MG63 (cell line): ENCODE results near the gene KCNA10. TPM values are rescaled to one million over a fixed set of nuclear protein-coding genes. Genes with fewer than 3 reads are reported as not detected.
A peak's percentile ranks its signal among the peaks of the same experiment; 100 is the strongest.

Experiments
- DNase-seq: peaks from one replicate; pipeline ENCODE4 v3.0.0-alpha.2; 2020
- H3K27me3 ChIP-seq: fragments of 250-450 bp; sonication (Bioruptor Pico); 2 replicates; pipeline ENCODE4 v1.5.1; 2020; ENCODE audit warnings: mild to moderate bottlenecking, moderate library complexity
- H3K36me3 ChIP-seq: fragments of 250-450 bp; sonication (Bioruptor Pico); 2 replicates; pipeline ENCODE4 v1.5.1; 2020; ENCODE audit warnings: mild to moderate bottlenecking, moderate library complexity
- H3K4me3 ChIP-seq: fragments of 250-450 bp; sonication (Bioruptor Pico); 2 replicates; pipeline ENCODE4 v1.5.1; 2020; ENCODE audit warnings: mild to moderate bottlenecking, moderate library complexity
- H3K9me3 ChIP-seq: fragments of 250-450 bp; sonication (Bioruptor Pico); 2 replicates; pipeline ENCODE4 v1.5.1; 2020; ENCODE audit warnings: mild to moderate bottlenecking, moderate library complexity
- total RNA-seq: library from RNA; depleted of rRNA; stranded (reverse); fragments of >200 nt; shearing (Covaris generic); gene quantifications from 2 replicates; pipeline ENCODE4 v1.2.3, GENCODE V29; 2014; ENCODE audit warnings: low replicate concordance

The KCNA10 gene
- total RNA-seq, 1 experiment from 2014 or later = not detected

- no peaks in the 10 kb centered on the region for H3K9me3 ChIP-seq
- peaks cover 6% of the 10 kb centered on the region for H3K27me3 ChIP-seq
- no peak for DNase-seq
These were observed 23.0 kb upstream of the KCNA10 start for GRCh38 chr1:110541906-110542395.

DNA sequence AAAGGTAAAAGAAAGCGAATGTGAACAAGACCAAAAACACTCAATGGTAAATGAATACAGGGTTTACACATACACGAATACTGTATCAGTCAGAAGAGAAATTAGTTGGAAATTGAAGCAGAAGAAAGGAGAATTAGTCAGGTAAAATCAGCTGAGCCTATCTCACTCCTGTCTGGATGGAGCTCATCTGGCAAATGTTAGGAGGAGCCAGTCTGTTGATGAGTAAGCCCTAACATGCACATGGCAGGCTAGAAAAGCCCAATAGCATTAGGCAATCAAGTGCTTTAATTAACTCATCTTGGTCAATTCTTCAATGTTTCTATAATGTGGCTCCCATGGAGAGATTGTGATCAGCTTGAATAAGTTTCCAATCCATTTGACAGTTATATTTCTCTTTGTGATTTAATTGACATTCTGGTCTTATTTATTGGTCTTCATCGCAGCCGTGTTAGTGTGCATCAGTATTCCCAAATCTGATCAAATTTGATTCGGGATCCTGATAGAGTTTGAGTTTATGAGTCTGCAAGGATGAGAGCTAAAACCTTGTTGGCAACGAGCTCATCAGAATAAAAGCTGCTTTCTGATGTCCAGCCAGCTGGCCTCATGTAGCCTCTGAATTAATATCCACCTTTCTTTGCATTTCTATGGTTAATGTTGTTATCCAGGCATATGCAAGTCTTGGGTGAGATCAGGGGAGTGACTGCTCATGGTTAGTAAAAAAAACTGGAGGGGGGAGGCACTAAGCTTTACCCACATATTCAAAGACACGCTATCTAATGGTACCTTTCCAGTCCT is 22.1 kb upstream of the KCNA10 start:
- H3K27me3 ChIP-seq = peaks cover 6% of the 10 kb centered on the region
- H3K9me3 ChIP-seq = no peaks in the 10 kb centered on the region
- DNase-seq = no peak
- no peaks in the 10 kb centered on the region for H3K36me3 ChIP-seq
- no peak overlapping the region for H3K4me3 ChIP-seq

More at GRCh38 chr1:110541906-110542395, 23.0 kb upstream of the KCNA10 start:
- no peaks in the 10 kb centered on the region for H3K36me3 ChIP-seq
- H3K4me3 ChIP-seq = no peak overlapping the region

DNA sequence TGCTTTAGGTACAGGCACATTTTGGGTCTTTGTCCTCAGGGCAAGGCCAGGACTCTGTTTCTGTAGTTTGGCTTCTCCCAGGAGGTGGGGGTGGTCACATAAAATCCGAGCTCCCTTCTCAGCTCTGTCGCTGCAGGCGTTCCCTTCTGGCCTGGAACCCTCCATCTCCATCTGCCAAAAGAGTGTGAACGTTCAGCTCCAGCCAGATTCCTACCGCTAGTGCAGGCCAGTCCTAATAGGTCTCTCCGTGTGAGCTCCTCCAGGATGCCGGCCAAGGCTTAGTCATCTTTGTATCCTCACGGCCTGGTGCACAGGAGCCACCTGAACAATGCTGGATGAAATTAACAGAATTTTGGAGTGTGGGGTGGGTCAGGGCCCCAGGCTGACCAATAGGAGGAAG is 19.9 kb upstream of the KCNA10 start:
- no peak overlapping the region for H3K4me3 ChIP-seq
- peaks cover 7% of the 10 kb centered on the region for H3K27me3 ChIP-seq
- no peaks in the 10 kb centered on the region for H3K9me3 ChIP-seq
- H3K36me3 ChIP-seq = no peaks in the 10 kb centered on the region
- DNase-seq = peak; percentile 83

DNA sequence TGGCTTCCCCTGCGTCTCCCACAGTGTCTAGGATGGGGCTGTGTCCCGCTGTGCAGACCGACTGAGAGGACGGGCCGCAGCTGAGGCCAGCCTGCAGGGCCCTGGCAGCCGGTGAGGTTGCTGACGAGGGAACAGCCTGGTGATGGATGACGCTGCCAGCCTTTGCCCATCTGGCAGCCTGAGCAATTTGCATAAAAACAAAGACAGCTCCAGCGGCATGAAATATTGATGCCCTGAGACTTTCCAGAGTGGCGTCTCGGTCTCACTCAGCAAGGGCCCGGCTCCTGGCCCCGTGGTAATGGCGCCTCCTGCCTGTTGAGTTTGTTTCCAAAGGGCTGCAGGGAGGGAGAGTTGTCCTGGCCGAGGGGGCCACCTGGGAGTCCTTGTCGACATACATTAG is 19.1 kb upstream of the KCNA10 start:
- Histone ChIP-seq H3K4me3 (no peak overlapping the region), H3K9me3 (no peaks in the 10 kb centered on the region), H3K27me3 (peaks cover 6% of the 10 kb centered on the region), H3K36me3 (no peaks in the 10 kb centered on the region)
- no peak for DNase-seq

DNA sequence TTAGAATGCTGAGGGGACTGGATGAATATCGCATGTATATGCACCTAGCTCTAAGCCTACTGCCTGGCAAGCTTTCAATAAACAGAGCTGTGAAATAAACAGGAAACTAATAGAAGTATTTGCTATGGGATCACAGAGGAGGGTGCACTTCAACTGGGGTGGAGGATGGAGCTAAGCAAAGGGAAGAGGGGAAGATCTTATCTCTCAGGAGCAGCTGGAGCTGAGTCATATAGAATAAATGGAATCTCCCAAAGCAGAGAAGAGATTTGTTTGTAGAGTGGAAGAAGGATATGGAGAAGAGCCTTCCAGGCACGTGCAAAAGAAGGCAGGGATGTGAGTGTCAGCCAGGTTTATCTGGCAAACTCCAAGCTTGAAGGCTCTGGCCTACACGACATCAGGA is 17.0 kb upstream of the KCNA10 start:
- no peak for DNase-seq
- H3K27me3 ChIP-seq = peaks cover 11% of the 10 kb centered on the region
- no peaks in the 10 kb centered on the region for H3K36me3 ChIP-seq
- no peaks in the 10 kb centered on the region for H3K9me3 ChIP-seq
- H3K4me3 ChIP-seq = no peak overlapping the region

- Histone ChIP-seq H3K36me3 (no peaks in the 10 kb centered on the region), H3K4me3 (no peak overlapping the region), H3K9me3 (no peaks in the 10 kb centered on the region), H3K27me3 (peaks cover 18% of the 10 kb centered on the region; the same call in 1 of the 2 replicates)
- no peak for DNase-seq
These were observed 14.3 kb upstream of the KCNA10 start for GRCh38 chr1:110533230-110533629.

DNA sequence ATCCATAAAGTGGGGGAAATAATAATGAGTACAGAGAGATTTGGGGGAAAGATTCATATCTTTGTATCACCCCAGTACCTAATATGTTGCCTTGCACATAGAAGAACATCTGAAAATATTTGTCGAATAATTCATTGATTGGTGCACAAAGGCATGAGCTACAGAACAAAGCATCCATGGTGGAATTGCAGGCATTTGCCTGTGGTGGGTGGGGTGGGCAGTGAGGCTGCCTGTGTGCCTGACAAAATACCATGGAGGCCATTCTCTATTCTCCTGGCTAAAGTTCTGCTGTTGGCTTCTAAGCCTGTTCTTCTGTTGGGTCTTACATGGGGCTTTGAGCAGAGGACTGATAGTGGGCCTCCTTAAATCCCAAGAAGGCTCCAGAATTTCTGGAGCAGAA is 10.0 kb upstream of the KCNA10 start:
- no peak for DNase-seq
- H3K27me3 ChIP-seq = peaks cover 24% of the 10 kb centered on the region

GRCh38 chr1:110526201-110526780 is 7.3 kb upstream of the KCNA10 start:
- Histone ChIP-seq H3K27me3 (peaks cover 30% of the 10 kb centered on the region), H3K9me3 (no peaks in the 10 kb centered on the region), H3K36me3 (no peaks in the 10 kb centered on the region), H3K4me3 (no peak overlapping the region)
- no peak for DNase-seq

More for the DNA sequence above, 10.0 kb upstream of the KCNA10 start:
- Histone ChIP-seq H3K4me3 (no peak overlapping the region), H3K36me3 (no peaks in the 10 kb centered on the region), H3K9me3 (no peaks in the 10 kb centered on the region)

DNA sequence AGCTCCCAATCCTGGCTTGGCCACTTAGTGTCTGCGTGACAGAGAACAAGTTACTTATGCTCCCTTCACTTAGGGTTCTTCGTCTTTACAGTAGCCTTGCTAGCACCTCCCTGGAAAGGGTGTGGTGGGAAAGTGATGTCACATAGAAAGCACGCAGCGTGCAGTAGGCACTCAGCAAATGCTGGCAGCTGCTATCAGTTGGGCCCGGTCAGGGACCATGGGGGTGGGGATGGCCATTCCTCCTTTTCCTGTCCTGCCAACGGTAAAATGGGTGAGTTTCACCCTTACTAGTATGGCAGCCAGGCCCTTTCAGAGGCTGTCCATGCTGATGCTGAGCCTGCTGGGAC is 6.2 kb upstream of the KCNA10 start:
- H3K9me3 ChIP-seq = no peaks in the 10 kb centered on the region
- H3K36me3 ChIP-seq = no peaks in the 10 kb centered on the region
- no peak for DNase-seq
- H3K27me3 ChIP-seq = peaks cover 38% of the 10 kb centered on the region
- H3K4me3 ChIP-seq = no peak overlapping the region

GRCh38 chr1:110524311-110525248 is 5.6 kb upstream of the KCNA10 start:
- peaks cover 36% of the 10 kb centered on the region for H3K27me3 ChIP-seq
- H3K36me3 ChIP-seq = no peaks in the 10 kb centered on the region
- peak; percentile 36 for DNase-seq
- H3K9me3 ChIP-seq = no peaks in the 10 kb centered on the region
- H3K4me3 ChIP-seq = no peak overlapping the region

DNA sequence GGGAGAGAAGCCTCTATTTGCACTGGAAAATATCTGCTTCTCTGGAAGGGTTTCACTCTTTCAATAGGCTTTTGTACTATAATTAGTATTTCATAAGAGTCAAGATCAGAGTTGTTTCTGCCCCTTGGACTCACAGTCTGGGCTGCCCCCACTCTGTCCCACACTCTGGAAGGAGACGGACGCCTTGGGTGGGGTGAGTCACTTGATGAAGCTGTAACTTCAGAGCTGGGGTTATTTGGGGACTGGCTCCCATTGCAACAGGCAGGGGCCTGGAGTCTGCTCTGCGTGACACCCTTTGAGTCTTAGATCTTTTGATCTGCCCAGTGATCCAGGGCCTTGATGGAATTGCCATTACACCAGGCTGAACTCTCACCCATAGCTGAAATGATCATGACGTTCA is 4.0 kb upstream of the KCNA10 start:
- no peak for DNase-seq
- H3K36me3 ChIP-seq = no peaks in the 10 kb centered on the region

DNA sequence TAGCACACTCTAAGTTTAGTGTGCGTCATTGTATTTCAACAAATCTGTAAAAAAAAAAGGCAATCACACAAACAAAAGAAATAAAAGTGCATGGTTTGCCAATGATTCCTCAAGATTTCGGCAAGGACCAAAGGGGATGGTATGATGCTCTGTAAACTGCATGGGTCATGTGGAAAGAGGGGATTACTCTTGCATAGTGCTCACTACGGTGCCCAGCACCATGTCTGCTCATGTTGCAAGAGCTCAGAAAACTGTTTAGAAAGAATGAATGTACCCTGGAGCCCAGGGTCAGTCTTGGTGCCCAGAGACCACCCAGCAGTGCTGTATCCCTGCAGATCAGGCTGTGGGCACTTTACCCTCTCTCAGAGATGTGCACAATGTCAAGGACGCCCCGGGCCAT is 3.6 kb upstream of the KCNA10 start:
- DNase-seq = no peak
- peaks cover 37% of the 10 kb centered on the region for H3K27me3 ChIP-seq
- no peaks in the 10 kb centered on the region for H3K9me3 ChIP-seq
- H3K4me3 ChIP-seq = no peak overlapping the region
- no peaks in the 10 kb centered on the region for H3K36me3 ChIP-seq

More for the DNA sequence above, 4.0 kb upstream of the KCNA10 start:
- peaks cover 37% of the 10 kb centered on the region for H3K27me3 ChIP-seq
- H3K4me3 ChIP-seq = no peak overlapping the region
- no peaks in the 10 kb centered on the region for H3K9me3 ChIP-seq

- H3K4me3 ChIP-seq = no peak overlapping the region
- H3K27me3 ChIP-seq = peaks cover 34% of the 10 kb centered on the region
- no peaks in the 10 kb centered on the region for H3K36me3 ChIP-seq
- DNase-seq = no peak
- H3K9me3 ChIP-seq = no peaks in the 10 kb centered on the region
These were observed 1.9 kb upstream of the KCNA10 start for GRCh38 chr1:110520827-110521226.

GRCh38 chr1:110515891-110516290 is 3.1 kb downstream of the KCNA10 start:
- Histone ChIP-seq H3K9me3 (no peaks in the 10 kb centered on the region), H3K36me3 (no peaks in the 10 kb centered on the region), H3K4me3 (no peak overlapping the region), H3K27me3 (peaks cover 13% of the 10 kb centered on the region; the same call in 1 of the 2 replicates)
- no peak for DNase-seq

GRCh38 chr1:110515041-110515440 is 3.9 kb downstream of the KCNA10 start:
- Histone ChIP-seq H3K27me3 (peaks cover 10% of the 10 kb centered on the region; the same call in 1 of the 2 replicates), H3K9me3 (no peaks in the 10 kb centered on the region), H3K4me3 (no peak overlapping the region), H3K36me3 (no peaks in the 10 kb centered on the region)
- DNase-seq = no peak

DNA sequence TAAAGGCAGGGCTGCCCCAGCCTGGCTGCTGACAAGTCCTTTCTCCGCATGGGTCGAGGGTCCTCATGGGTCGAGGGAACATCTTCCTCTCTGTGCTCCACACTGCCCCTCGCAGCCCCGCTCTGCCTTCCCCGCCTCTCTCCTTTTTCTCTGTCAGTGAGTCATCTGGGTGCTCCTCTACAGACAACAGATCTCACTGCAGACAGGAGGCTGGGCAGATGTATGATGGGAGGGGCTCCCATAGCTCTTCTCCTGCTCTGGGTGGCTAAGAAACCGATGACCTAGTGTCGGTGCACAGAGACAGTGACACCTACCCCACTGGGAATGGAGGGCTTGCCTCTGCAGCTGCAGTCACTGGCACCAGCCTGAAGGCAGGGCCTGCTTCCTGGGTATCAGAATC is 5.5 kb downstream of the KCNA10 start:
- DNase-seq = no peak
- peaks cover 3% of the 10 kb centered on the region; the same call in 1 of the 2 replicates for H3K27me3 ChIP-seq
- H3K9me3 ChIP-seq = no peaks in the 10 kb centered on the region
- H3K36me3 ChIP-seq = no peaks in the 10 kb centered on the region
- H3K4me3 ChIP-seq = no peak overlapping the region

DNA sequence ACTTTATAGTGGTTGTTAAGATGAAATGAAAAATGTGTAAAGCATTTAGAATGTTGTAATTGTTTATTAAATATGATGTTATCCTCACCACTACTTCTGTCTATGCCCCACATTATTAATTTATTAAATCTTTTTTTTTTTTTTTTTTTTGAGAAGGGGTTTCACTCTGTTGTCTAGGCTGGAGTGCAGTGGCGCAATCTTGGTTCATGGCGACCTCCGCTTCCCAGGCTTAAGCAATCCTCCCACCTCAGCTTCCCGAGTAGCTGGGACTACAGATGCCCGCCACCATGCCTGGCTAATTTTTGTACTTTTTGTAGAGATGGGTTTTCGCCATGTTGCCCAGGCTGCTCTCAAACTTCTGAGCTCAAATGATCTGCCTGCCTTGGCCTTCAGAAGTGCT is 7.5 kb downstream of the KCNA10 start:
- DNase-seq = no peak
- Histone ChIP-seq H3K27me3 (no peaks in the 10 kb centered on the region), H3K9me3 (no peaks in the 10 kb centered on the region), H3K36me3 (no peaks in the 10 kb centered on the region), H3K4me3 (no peak overlapping the region)
